Activated CD4-positive, alpha-beta T cell treated with anti-CD3 and anti-CD28 coated beads, Interleukin-2, amount 50 U/mL, for 24 hours (primary cell): ENCODE data around the gene BTN2A1.
"Not testable (repeated sequence)": the region's sequence is repeated elsewhere in the genome, so short reads cannot be mapped to it uniquely, and the experiment has no call there.

Experiments
- DNase-seq, 2 donors: peaks; one replicate each; pipeline ENCODE4 v3.0.0-alpha.2; 2020; ENCODE audit warnings: low read depth in 1 of 2, low spot score in 1 of 2

Gene BTN2A1

GRCh38 chr6:26432627-26433201, 25.0 kb upstream of the BTN2A1 start:
- DNase-seq, result no peak

GRCh38 chr6:26433680-26434079, 24.1 kb upstream of the BTN2A1 start:
- DNase-seq, result not testable (repeated sequence)

GRCh38 chr6:26436018-26436417, 21.7 kb upstream of the BTN2A1 start:
- no peak for DNase-seq

GRCh38 chr6:26437550-26437949, 20.2 kb upstream of the BTN2A1 start:
- DNase-seq, result no peak

- DNase-seq, result no peak
Measured at GRCh38 chr6:26438000-26438399, 19.8 kb upstream of the BTN2A1 start.

GRCh38 chr6:26439151-26440125, 18.3 kb upstream of the BTN2A1 start:
- no peak for DNase-seq

GRCh38 chr6:26440977-26441358, 16.8 kb upstream of the BTN2A1 start:
- DNase-seq, result no peak

- no peak for DNase-seq
Measured at GRCh38 chr6:26441977-26442376, 15.8 kb upstream of the BTN2A1 start.

GRCh38 chr6:26445934-26446667, 11.7 kb upstream of the BTN2A1 start:
- DNase-seq, result peak in 1 of 2 donors; percentile 18

GRCh38 chr6:26447257-26447656, 10.5 kb upstream of the BTN2A1 start:
- DNase-seq, result no peak

- no peak for DNase-seq
Measured at GRCh38 chr6:26450240-26450639, 7.5 kb upstream of the BTN2A1 start.

GRCh38 chr6:26452631-26453235, 5.0 kb upstream of the BTN2A1 start:
- DNase-seq, result no peak

- no peak for DNase-seq
Measured at GRCh38 chr6:26454631-26455030, 3.1 kb upstream of the BTN2A1 start.

GRCh38 chr6:26455357-26455970, 2.3 kb upstream of the BTN2A1 start:
- no peak for DNase-seq

GRCh38 chr6:26457264-26457805, 420 bp upstream of the BTN2A1 start:
- no peak for DNase-seq

GRCh38 chr6:26459023-26459810, 1.5 kb downstream of the BTN2A1 start:
- no peak for DNase-seq

GRCh38 chr6:26461353-26461752, 3.6 kb downstream of the BTN2A1 start:
- not testable (repeated sequence) for DNase-seq

- no peak for DNase-seq
Measured at GRCh38 chr6:26464014-26464413, 6.3 kb downstream of the BTN2A1 start.

GRCh38 chr6:26464416-26465131, 6.8 kb downstream of the BTN2A1 start:
- DNase-seq, result no peak
